ENCODE data around the gene RIMBP3C.
"Not testable (repeated sequence)": the region's sequence is repeated elsewhere in the genome, so short reads cannot be mapped to it uniquely, and the experiment has no call there.

Gene RIMBP3C, protein sequence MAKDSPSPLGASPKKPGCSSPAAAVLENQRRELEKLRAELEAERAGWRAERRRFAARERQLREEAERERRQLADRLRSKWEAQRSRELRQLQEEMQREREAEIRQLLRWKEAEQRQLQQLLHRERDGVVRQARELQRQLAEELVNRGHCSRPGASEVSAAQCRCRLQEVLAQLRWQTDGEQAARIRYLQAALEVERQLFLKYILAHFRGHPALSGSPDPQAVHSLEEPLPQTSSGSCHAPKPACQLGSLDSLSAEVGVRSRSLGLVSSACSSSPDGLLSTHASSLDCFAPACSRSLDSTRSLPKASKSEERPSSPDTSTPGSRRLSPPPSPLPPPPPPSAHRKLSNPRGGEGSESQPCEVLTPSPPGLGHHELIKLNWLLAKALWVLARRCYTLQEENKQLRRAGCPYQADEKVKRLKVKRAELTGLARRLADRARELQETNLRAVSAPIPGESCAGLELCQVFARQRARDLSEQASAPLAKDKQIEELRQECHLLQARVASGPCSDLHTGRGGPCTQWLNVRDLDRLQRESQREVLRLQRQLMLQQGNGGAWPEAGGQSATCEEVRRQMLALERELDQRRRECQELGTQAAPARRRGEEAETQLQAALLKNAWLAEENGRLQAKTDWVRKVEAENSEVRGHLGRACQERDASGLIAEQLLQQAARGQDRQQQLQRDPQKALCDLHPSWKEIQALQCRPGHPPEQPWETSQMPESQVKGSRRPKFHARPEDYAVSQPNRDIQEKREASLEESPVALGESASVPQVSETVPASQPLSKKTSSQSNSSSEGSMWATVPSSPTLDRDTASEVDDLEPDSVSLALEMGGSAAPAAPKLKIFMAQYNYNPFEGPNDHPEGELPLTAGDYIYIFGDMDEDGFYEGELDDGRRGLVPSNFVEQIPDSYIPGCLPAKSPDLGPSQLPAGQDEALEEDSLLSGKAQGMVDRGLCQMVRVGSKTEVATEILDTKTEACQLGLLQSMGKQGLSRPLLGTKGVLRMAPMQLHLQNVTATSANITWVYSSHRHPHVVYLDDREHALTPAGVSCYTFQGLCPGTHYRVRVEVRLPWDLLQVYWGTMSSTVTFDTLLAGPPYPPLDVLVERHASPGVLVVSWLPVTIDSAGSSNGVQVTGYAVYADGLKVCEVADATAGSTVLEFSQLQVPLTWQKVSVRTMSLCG (N-terminal part only)

DNA sequence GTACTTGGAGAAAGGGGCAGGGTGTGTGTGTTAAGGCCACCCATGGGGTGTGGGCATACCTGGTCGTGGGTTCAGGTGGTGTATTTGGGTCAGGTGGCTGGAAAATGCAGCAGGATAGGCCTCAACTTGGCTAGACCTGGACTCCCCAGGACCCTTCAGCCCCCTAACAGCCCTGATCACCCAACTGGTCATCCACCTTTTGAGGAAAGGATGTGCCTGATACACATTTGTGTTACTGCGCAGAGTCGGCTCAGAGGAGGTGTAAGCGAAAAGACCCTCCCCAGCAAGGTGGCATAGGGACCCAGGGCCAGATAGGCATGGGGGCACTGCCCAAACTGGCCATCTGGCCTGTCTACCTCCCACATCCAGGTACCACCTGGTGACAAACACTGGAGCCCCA lies at the start of gene RIMBP3C:
TSS of gene RIMBP3C (minus strand) at position 101 of the 400 bp plus-strand sequence. CDS start 485 bp downstream, outside the sequence.
- DNase-seq (ENCODE audit: low spot score): not testable (repeated sequence)

DNA sequence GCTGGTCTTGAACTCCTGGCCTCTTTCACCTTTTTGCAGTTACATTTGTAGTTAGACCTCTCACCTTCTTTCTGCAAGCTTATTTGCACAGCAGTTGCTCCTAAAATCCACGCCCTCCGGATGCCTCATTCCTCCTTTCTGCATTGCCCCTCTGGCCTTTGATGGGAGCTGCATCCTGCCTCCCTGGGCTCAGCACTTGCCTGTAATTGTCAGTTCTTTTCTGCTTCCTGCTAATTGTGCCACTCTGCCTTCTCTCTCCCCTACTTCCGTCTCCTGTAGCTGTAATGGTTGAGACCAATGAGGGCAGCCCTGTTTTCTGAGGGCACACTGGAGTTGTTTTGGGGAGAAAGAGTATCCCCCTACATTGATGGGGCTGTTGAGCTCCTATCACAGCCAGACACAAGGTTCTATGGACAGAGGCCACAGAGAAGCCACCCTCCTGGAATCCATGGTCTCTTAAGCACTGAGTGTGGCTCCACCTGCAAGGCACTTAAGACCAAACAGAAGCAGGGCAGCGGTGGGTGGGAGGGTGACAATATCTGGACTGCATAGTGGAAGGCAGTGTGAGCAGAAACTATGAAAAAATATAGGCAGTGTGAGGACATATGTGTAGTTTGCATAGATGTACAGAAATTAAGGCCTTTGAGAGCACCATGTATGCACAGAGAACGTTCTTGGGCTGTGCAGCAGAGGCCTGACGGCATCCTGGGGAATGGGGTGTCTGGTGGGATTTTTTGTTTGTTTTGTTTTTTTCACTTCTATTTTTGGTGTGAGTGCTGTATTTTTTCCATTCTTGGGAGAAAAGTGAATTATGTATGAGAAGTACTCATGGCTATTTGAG lies 48.0 kb upstream of the RIMBP3C start:
- DNase-seq (ENCODE audit: low spot score): no peak

DNA sequence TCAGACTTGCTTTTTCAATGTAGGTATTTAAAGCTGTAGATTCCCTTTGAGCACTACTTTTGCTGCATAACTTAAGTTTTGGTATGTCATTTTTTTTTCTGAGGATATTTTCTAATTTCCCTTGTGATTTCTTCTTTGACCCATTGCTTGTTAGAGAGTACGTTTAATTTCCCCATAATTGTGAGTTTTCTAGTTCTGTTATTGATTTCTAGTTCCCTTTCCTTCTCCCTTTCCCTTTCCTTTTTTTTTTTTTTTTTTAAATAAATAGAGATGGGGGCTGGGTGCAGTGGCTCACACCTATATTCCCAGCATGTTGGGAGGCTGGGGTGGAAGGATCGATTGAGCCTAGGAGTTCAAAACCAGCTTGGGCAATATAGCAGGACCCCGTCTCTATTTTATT lies 47.0 kb upstream of the RIMBP3C start:
- DNase-seq (ENCODE audit: low spot score): no peak

DNA sequence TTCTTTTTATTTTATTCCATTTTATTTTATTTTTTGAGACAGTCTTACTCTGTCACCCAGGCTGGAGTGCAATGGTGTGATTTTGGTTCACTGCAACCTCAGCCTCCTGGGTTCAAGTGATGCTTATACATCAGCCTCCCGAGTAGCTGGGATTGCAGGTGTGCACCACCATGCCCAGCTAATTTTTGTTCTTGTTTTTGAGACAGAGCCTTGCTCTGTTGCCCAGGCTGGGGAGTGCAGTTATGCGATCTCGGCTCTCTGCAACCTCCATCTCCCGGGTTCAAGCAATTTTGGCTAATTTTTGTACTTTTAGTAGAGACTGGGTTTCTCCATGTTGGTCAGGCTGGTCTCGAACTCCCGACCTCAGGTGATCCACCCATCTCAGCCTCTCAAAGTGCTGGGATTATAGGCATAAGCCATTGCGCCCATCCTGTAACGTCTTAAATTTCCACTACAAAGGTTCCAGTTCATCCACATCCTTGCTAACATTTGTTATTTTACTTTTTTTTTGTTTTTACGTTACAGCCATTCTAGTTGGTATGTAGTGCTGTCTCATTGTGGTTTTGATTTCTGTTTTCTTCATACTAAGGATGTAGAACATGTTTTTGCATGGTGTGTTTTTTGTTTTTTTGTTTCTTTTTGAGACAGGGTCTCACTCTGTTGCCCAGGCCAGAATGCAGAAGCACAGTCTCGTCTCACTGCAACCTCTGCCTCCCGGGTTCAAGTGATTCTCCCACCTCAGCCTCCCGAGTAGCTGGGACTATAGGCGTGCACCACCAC lies 45.3 kb upstream of the RIMBP3C start:
- DNase-seq (ENCODE audit: low spot score): not testable (repeated sequence)

DNA sequence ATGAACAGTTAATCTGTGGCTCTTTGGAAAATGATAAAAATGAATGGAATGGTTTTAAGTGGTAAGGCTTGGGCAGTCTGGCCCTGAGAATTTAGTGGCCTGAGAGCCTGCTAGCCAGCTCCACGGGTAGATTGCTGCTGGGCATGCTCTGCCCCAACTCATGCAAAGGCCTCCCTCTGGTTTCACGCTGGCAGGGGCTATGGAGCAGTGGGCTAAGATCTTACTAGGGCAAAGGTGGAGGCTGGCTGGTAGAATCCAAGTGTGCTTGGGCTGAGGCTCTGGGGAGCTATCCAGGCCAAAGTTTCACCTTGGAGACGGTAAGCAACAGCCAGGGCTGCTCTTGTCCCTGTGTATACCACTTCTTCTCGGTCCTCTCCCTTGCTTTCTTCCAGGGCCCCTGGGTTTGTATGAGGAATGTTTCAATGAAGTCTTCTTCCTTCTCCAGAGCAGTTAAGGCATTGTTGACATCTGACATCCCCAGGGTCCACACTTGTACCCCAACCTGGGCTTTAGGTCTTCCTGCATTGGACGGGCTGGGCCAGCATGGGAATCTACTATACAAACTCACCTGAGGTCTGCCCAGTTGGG lies 43.7 kb upstream of the RIMBP3C start:
- DNase-seq (ENCODE audit: low spot score): no peak

DNA sequence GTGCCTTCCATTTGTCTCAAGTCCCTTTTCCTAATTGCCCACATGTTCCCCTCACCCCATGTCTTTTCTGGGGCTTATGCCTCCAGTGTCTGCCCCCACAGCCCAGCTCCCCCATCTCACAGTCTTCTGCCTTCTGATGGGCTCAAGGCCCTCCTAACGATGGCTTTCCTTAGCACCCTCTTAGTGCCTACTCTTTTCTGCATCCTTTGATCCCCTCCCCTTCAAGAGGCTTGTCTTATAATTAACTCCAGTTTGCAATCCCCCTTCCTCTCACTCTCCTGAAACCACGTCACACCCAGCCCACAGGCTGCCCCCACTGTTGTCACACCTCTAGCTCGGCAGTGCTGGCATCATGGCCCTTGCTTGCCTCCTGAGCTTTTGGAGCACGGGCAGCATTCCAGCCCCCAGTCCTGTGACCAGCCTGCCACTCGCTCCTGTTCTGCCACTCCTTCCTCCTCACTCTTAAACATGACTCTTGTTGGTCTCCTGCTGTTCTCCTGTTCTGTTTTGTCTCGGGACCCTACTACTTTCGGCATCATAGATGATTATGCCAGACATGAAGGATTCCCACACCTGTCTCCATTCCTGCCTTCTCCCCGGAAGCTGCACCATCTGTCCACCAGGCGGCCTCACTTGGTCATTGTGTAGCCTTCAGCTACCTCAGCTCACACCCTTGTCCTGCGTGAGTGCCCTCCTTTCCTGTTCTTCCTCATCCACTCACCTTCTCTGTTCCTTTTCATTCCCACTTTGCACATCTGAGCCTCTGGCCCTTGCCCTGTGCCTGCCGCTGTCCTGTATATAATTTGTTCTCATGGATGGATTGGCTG lies 42.4 kb upstream of the RIMBP3C start:
- DNase-seq (ENCODE audit: low spot score): no peak

DNA sequence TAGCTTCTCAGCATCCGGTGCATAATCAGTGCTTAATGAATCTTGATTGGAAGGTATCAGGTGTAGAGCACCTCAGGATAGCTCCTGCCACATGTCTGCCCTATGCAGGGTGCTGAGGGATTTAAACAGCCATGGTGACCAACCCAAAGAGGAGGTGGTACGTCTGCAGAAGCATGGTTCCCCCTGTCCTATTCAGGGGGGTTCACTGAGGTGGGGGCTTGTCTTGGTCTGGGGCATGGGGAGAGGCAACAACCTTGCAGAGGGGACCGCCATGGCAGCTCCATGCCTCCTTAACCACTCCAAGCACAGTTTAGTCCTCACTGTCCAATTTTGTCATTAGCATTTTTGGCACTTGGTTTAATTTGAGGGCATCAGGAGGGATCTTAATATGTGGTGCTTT lies 41.2 kb upstream of the RIMBP3C start:
- no peak for DNase-seq (ENCODE audit: low spot score)

DNA sequence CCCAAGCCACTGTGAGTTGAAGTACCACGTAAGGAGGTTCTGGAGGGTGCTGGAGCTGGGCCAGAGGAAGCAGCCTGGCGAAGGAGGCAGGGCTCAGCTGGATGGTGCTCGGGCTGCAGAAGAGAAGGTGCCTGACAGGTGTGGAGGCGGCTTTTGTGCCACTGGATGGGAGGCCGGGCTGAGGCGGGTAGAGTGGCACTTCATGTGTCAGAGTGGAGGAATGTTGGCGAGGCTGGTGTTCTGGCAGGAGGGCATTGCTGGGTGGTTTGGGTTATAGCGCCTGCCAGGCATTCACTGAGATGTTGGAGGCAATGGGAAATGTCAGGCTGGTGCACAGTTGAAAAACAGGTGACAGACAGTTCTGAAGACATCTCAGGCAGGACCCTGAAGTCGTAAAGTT lies 40.4 kb upstream of the RIMBP3C start:
- no peak for DNase-seq (ENCODE audit: low spot score)

DNA sequence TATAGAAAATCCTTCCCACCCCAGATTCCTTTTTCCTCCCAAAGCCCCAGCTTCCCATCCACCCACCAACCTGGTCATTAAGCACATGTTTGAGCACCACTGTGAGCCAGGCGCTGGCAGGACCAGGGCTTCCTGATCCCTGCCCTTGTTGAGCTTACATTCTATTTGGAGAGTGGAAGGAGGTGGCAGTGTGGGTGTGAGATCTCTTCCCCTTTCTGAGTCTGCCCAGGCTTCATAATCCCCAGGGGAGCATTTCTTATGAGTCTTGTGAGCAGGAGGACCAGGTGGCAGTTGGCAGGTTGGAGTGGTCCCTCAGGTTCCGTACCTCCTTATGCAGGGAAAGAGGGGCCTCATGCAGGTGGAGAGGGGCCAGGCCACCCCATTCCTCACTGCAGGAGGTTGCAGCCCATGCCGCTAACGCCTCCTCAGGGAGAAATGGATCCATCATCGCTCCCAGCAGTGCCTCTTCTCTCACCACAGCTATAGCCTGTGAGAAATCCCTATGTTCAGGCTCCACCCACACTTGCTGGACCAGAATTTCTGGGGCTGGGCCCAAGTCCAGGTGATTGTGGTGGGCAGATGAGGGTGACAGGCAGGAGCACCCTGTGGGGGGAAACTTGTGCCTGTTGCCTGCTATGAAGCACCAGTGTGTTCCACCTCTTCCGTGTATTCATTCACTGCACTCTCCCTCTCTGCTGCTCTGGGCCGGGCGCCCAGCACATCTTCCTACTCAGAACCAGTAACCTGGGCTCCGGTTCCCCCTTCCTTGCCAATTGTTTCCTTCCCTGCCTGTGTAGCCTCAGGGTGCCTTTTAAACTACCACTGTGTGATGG lies 39.8 kb upstream of the RIMBP3C start:
- no peak for DNase-seq (ENCODE audit: low spot score)

DNA sequence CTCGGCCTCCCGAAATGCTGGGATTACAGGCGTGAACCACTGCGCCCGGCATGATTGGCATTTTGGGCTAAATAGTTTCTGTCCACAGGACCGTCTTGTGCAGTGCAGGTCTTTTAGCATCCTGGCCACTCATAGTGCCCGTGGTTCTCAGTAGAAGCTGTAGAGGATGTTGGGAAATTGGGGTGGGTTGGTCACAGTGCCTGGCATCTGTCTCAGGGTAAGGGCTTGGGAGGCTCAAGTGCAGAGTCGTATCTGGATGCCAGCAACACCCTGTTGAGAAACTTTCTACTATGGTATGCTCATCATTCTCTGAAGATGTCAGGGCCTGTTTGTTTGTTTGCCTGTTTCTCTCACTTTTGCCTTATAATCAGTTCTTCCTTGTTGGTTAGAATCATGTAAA lies 38.1 kb upstream of the RIMBP3C start:
- DNase-seq (ENCODE audit: low spot score): no peak

DNA sequence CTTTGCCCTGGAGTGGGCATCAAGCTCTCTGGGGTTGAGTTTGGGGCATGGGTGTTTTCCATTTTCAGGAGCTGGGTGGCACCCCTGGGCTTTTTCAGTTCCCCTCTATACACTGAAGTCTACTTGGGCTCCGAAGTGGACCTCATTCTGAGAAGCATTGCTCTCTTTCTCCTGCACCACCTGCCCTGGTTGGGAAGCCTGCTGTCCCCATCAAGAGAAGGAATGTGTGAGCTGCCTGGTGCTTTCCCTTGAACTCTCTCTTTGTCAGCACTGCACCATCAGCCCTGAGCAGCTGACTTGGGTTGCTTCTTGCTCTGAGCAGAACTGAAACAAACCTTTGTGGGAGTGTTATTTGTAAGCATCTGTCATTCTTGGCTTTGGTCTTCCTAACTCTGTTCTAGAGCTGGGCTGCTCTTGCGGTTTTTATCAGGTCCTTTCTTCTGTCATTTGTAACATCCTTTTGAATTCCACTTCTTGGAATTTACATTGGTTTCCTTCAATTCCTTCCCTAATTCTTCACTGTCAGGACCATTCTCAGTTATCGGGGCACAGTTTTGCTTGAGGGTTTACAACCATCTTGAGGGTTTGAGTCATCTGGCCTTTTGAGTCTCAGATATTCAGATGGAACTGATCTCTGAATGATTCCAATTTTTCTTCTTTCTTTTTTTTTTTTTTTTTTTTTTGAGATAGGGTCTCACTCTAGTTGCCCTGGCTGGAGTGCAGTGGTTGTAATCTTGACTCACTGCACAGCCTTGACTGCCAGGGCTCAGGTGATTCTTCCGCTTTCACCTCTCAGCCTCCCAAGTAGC lies 36.7 kb upstream of the RIMBP3C start:
- peak; percentile 36 for DNase-seq (ENCODE audit: low spot score)

DNA sequence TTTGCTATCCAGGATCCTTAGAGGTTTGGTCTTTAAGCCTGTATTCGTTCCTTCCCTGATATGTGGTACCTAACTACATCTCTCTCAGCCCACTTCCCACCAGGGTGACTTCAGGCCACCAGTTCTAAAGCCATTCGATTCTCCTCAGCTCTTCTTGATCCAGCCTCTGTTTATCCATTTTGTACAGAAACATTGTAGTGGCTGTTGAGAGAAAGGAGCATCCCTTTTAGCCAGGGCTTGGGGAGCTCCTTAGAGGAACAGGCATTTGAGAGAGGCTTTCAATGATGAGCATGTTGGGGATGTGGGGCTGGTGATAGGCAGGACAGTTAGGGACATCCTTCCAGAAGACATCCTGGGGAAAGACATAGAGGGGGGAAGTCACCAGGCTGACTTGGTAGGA lies 34.1 kb upstream of the RIMBP3C start:
- DNase-seq (ENCODE audit: low spot score): no peak

DNA sequence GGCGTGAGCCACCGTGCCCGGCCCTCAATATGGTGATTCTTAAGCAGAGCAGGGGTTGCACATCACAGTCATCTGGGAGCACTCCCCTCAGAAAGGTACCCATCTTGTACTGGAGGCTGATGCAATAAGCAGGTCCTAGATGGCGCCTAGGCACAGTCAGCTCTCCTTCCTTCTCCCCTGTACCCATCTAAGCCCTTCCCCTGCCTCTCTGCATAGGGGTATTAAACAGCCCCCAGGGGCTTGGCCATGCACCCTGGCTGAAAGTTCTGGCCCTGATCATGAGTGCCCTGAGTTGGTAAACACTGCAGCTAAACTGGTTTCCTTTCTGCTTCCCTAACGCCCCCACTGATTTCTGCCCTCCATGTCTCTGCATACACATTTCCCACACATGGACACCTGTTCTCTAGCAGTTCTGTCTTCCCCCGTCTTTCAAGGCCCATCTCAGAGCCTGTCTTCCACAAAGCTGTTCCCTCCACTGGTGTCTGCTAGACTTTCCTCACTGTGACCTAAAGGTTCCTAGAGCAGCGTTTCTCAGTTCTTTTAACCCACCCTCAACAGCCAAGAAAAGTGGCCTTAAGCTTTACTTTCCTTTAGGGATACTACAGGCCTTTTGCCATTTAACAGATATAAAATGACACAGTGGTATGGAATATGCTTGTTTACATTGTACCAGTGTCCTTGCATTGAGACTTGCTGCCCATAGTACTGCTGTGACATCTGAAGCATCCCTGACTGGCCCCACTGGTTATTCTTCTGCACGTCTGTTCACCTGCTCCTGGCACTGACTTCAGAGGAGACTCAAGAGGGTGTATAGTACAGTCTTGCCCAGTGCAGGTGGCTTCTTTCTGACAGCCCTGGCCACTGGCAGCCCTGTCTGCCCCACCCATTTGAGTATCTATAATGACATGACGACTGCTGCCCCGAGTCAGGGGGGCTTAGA lies 31.8 kb upstream of the RIMBP3C start:
- no peak for DNase-seq (ENCODE audit: low spot score)

DNA sequence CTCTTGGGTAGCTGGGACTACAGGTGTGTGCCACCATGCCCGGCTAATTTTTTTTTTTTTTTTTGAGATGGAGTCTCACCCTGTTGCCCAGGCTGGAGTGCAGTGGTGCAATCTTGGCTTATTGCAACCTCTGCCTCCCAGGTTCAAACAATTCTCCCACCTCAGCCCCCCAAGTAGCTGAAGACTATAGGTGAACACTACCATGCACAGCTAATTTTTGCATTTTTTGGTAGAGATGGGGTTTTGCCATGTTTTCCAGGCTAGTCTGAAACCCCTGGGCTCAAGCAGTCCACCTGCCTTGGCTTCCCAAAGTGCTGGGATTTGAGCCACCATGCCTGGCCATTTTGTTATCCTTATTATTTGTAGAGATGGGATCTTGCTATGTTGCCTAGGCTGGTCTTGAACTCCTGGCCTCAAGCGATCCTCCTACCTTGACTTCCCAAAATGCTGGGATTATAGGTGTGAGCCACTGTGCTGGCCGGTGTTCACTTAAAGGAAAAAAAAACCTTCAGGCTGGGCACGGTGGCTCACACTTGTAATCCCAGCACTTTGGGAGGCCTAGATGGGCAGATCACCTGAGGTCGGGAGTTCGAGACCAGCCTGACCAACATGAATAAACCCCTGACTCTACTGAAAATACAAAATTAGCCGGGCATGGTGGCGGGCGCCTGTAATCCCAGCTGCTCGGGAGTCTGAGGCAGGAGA lies 29.9 kb upstream of the RIMBP3C start:
- not testable (repeated sequence) for DNase-seq (ENCODE audit: low spot score)

DNA sequence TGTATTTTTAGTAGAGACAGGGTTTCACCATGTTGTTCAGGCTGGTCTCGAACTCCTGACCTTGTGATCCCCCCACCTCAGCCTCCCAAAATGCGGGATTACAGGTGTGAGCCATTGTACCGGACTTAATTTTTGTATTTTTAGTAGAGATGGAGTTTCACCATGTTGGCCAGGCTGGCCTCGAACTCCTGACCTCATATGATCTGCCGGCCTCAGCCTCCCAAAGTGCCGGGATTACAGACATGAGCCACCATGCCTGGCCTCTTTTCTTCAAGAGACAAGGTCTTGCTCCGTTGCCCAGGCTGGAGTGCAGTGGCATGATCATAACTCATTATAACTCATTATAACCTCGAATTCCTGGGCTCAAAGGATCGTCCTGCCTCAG lies 29.4 kb upstream of the RIMBP3C start:
- not testable (repeated sequence) for DNase-seq (ENCODE audit: low spot score)

DNA sequence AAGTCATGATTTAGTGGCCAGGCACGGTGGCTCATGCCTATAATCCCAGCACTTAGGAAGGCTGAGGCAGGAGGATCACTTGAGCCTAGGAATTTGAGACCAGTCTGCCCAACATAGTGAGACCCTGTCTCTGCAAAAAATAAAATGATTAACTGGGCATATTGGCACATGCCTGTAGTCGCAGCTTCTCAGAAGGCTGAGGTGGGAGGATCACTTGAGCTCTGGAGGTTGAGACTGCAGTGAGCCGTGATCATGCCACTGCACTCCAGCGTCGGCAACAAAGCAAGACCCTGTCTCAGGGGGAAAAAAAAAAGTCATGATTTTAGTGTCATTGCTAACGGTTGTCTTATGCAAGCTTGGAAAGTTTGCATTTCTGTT lies 28.2 kb upstream of the RIMBP3C start:
- no peak for DNase-seq (ENCODE audit: low spot score)
